A549 (cell line): ENCODE measurements around the gene CENPV. TPM values are rescaled to one million over a fixed set of nuclear protein-coding genes. Genes with fewer than 3 reads are reported as not detected.

Experiments
- ATAC-seq, 2 experiments: fragments of 200-7000 bp in 1 of 2; fragments of >200 bp in 1 of 2; cut with Nextera tagmentation in 1 of 2; cut with Tn5 transposase in 1 of 2; 3 replicates each; pipeline versions ENCODE4 v1.8.0 to v1.9.1; 2018 to 2020; ENCODE audit warnings: mild to moderate bottlenecking in 1 of 2, moderate library complexity in 1 of 2
- CTCF ChIA-PET: fragments of 300-600 bp; sonication (Branson Sonifier 250); formaldehyde crosslinking; extraction: SDS; loops from one replicate; lab custom pipeline; 2021; ENCODE audit warnings: antibody characterized with exemption, inconsistent platforms; lab: Yijun Ruan, JAX
- POLR2A ChIA-PET: fragments of 350-600 bp; formaldehyde crosslinking; extraction: SDS; loops from one replicate; lab custom pipeline; 2021; ENCODE audit warnings: antibody characterized with exemption, inconsistent platforms; lab: Yijun Ruan, JAX
- DNase-seq, 2 experiments: peaks; one replicate each; pipeline versions ENCODE4 v3.0.0 to v3.0.0-alpha.2; 2011 to 2016; ENCODE audit warnings: low read depth in 1 of 2, low spot score in 1 of 2
- FAIRE-seq: peaks from 2 replicates; lab custom pipeline; 2011; peaks lifted over from hg19 to GRCh38; lab: Jason Lieb, UNC
- H3K27ac ChIP-seq, 2 experiments: fragments of >200 bp; sonication (Bioruptor Twin); formaldehyde crosslinking; 3 replicates each; pipeline ENCODE4 v1.5.1; 2016 to 2017
- H3K4me1 ChIP-seq: fragments of >200 bp; sonication (Bioruptor Twin); formaldehyde crosslinking; 3 replicates; pipeline ENCODE4 v1.6.1; 2016
- H3K4me2 ChIP-seq: fragments of >200 bp; sonication (Bioruptor Twin); formaldehyde crosslinking; 3 replicates; pipeline ENCODE4 v1.6.1; 2016
- H3K4me3 ChIP-seq: fragments of >200 bp; sonication (Bioruptor Twin); formaldehyde crosslinking; 3 replicates; pipeline ENCODE4 v1.5.1; 2016
- H3K9me3 ChIP-seq: fragments of >200 bp; sonication (Bioruptor Twin); formaldehyde crosslinking; 3 replicates; pipeline ENCODE4 v1.6.1; 2016
- CHD2 ChIP-seq: fragments of 150-350 bp; IDR thresholded peaks from 2 replicates; pipeline ENCODE4 v1.6.1; 2014; ENCODE audit warnings: low read length; ENCODE audit not compliant: partially characterized antibody
- FOSB ChIP-seq: fragments of 250-450 bp; sonication (Bioruptor Pico); IDR thresholded peaks from 2 replicates; pipeline ENCODE4 v1.5.0; 2020; ENCODE audit warnings: mild to moderate bottlenecking, moderate library complexity
- HOXA7 ChIP-seq: fragments of 250-450 bp; sonication (Bioruptor Pico); IDR thresholded peaks from 2 replicates; pipeline ENCODE4 v1.5.0; 2020; ENCODE audit warnings: mild to moderate bottlenecking, moderate library complexity
- KDM5A ChIP-seq: fragments of 200-600 bp; sonication (generic); IDR thresholded peaks from 2 replicates; pipeline ENCODE4 v1.6.1; 2016; ENCODE audit warnings: antibody characterized with exemption, mild to moderate bottlenecking
- NFE2L2 ChIP-seq: fragments of 150-350 bp; conservative IDR thresholded peaks from 2 replicates; pipeline ENCODE4 v1.6.1; 2014; ENCODE audit warnings: low read length
- PHF8 ChIP-seq: fragments of 200-600 bp; sonication (generic); IDR thresholded peaks from 2 replicates; pipeline ENCODE4 v1.6.1; 2016; ENCODE audit warnings: low read depth, mild to moderate bottlenecking, antibody characterized with exemption, moderate library complexity, borderline replicate concordance
- RARB ChIP-seq: fragments of 250-450 bp; sonication (Bioruptor Pico); IDR thresholded peaks from 2 replicates; pipeline ENCODE4 v1.8.0; 2021; ENCODE audit warnings: mild to moderate bottlenecking, moderate library complexity
- RFX5 ChIP-seq: fragments of 450-650 bp; IDR thresholded peaks from 2 replicates; pipeline ENCODE4 v1.7.1; 2014; ENCODE audit warnings: antibody characterized with exemption, mild to moderate bottlenecking, moderate library complexity
- ZC3H11A ChIP-seq: fragments of 450-650 bp; IDR thresholded peaks from 2 replicates; pipeline ENCODE4 v1.6.1; 2014; ENCODE audit warnings: antibody characterized with exemption, mild to moderate bottlenecking
- ZNF302 ChIP-seq: fragments of 250-450 bp; sonication (Bioruptor Pico); IDR thresholded peaks from 2 replicates; pipeline ENCODE4 v1.9.0; 2021; ENCODE audit warnings: inconsistent platforms, mild to moderate bottlenecking, moderate library complexity
- ZSCAN20 ChIP-seq: fragments of 250-450 bp; sonication (Bioruptor Pico); IDR thresholded peaks from 2 replicates; pipeline ENCODE4 v1.8.0; 2022; ENCODE audit warnings: mild to moderate bottlenecking, moderate library complexity
- WGBS: methylation state at CpG from one replicate; pipeline ENCODE4 v1.1.6; 2017; ENCODE audit errors: missing lambda C conversion rate; 5-methylcytosine and 5-hydroxymethylcytosine counted together
- polyA plus RNA-seq, 4 experiments: library from polyadenylated mRNA; depleted of rRNA in 3 of 4; stranded (reverse); fragments of >200 nt; fragmentation: RNase III in 1 of 4; extraction: RNeasy Plus Mini Kit Qiagen cat#74134 plus additional on column Dnase treatment in 1 of 4; gene quantifications; 2 replicates in 3 of 4; 3 replicates in 1 of 4; pipeline ENCODE4 v1.2.3, GENCODE V29; 2011 to 2017
- TF ChIP-seq, protein P1 (sequence below): IDR thresholded peaks from 2 replicates; pipeline ENCODE4 v1.6.1; 2012
- TF ChIP-seq, protein P2 (sequence below): fragments of 250-450 bp; sonication (Bioruptor Pico); IDR thresholded peaks from 2 replicates; pipeline ENCODE4 v1.5.0; 2020; ENCODE audit warnings: low read depth, mild to moderate bottlenecking, moderate library complexity
- TF ChIP-seq, protein P3 (sequence below): fragments of 200-600 bp; sonication (generic); IDR thresholded peaks from 2 replicates; pipeline ENCODE4 v1.6.1; 2016; ENCODE audit warnings: antibody characterized with exemption, mild to moderate bottlenecking, moderate library complexity
- TF ChIP-seq, protein P4 (sequence below): fragments of 250-450 bp; sonication (Bioruptor Pico); IDR thresholded peaks from 2 replicates; pipeline ENCODE4 v1.5.0; 2021; ENCODE audit warnings: mild to moderate bottlenecking, moderate library complexity, borderline replicate concordance
- TF ChIP-seq, protein P5 (sequence below): IDR thresholded peaks from 2 replicates; pipeline ENCODE4 v1.6.1; 2012
- TF ChIP-seq, protein P6 (sequence below): fragments of >200 bp; sonication (Bioruptor Twin); formaldehyde crosslinking; IDR thresholded peaks from 3 replicates; pipeline ENCODE4 v1.5.1; 2016

The CENPV gene
- polyA plus RNA-seq, 2 of the 4 experiments (the other 2 are of a cell fraction): 112 to 202 TPM

DNA sequence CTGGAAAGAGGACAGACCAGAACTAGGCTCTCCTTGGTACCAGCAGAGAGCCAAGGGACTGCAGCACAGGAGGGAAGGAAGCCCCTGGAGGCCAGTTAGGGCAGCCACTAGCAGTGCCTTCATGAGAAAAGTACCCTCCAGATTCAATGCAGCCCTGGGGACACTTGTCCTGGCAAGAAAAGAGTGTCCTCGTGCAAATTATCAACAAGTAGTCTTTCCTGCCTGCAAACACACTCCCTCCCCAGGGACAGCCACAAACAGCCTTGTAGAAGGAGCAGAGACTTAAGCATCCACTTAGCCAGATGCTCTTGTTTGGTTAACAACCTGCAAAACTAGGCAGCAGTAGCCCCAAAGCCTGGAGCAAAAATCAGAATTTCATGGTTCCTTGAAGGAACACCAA lies 24.3 kb downstream of the CENPV start (continued):
- TF ChIP-seq CHD2: no peak
- TF ChIP-seq, protein P1, sequence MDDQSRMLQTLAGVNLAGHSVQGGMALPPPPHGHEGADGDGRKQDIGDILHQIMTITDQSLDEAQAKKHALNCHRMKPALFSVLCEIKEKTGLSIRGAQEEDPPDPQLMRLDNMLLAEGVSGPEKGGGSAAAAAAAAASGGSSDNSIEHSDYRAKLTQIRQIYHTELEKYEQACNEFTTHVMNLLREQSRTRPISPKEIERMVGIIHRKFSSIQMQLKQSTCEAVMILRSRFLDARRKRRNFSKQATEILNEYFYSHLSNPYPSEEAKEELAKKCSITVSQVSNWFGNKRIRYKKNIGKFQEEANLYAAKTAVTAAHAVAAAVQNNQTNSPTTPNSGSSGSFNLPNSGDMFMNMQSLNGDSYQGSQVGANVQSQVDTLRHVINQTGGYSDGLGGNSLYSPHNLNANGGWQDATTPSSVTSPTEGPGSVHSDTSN: no peak
- TF ChIP-seq ZNF302 (CRISPR knock-in tag): no peak
- no peak for TF ChIP-seq RARB (CRISPR knock-in tag)
- TF ChIP-seq RFX5: no peak
- no peak for TF ChIP-seq HOXA7

DNA sequence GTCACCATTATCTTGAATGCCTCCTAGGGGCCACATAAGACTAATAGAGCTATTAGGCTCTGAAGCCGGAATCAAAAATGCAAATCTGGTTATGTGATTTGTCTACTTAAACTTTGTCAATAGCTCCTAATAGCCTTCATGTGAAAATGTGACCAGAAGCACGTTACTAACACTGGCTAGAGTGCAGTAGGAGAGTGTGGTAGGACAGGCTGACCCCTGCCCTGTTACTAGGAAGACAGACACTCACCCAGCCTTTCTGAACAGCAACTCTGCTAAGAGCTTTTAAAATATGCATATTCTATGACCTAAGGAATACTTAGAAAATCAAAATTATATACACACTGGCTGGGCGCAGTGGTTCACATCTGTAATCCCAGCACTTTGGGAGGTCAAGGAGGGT lies 26.3 kb downstream of the CENPV start:
- no peak for ATAC-seq
- no peak for FAIRE-seq
- TF ChIP-seq, protein P2, sequence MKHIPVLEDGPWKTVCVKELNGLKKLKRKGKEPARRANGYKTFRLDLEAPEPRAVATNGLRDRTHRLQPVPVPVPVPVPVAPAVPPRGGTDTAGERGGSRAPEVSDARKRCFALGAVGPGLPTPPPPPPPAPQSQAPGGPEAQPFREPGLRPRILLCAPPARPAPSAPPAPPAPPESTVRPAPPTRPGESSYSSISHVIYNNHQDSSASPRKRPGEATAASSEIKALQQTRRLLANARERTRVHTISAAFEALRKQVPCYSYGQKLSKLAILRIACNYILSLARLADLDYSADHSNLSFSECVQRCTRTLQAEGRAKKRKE (CRISPR knock-in tag): no peak
- no peak for TF ChIP-seq CHD2
- TF ChIP-seq, protein P3, sequence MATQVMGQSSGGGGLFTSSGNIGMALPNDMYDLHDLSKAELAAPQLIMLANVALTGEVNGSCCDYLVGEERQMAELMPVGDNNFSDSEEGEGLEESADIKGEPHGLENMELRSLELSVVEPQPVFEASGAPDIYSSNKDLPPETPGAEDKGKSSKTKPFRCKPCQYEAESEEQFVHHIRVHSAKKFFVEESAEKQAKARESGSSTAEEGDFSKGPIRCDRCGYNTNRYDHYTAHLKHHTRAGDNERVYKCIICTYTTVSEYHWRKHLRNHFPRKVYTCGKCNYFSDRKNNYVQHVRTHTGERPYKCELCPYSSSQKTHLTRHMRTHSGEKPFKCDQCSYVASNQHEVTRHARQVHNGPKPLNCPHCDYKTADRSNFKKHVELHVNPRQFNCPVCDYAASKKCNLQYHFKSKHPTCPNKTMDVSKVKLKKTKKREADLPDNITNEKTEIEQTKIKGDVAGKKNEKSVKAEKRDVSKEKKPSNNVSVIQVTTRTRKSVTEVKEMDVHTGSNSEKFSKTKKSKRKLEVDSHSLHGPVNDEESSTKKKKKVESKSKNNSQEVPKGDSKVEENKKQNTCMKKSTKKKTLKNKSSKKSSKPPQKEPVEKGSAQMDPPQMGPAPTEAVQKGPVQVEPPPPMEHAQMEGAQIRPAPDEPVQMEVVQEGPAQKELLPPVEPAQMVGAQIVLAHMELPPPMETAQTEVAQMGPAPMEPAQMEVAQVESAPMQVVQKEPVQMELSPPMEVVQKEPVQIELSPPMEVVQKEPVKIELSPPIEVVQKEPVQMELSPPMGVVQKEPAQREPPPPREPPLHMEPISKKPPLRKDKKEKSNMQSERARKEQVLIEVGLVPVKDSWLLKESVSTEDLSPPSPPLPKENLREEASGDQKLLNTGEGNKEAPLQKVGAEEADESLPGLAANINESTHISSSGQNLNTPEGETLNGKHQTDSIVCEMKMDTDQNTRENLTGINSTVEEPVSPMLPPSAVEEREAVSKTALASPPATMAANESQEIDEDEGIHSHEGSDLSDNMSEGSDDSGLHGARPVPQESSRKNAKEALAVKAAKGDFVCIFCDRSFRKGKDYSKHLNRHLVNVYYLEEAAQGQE: no peak
- TF ChIP-seq, protein P4, sequence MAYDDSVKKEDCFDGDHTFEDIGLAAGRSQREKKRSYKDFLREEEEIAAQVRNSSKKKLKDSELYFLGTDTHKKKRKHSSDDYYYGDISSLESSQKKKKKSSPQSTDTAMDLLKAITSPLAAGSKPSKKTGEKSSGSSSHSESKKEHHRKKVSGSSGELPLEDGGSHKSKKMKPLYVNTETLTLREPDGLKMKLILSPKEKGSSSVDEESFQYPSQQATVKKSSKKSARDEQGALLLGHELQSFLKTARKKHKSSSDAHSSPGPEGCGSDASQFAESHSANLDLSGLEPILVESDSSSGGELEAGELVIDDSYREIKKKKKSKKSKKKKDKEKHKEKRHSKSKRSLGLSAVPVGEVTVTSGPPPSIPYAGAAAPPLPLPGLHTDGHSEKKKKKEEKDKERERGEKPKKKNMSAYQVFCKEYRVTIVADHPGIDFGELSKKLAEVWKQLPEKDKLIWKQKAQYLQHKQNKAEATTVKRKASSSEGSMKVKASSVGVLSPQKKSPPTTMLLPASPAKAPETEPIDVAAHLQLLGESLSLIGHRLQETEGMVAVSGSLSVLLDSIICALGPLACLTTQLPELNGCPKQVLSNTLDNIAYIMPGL: no peak
- no peak for TF ChIP-seq PHF8
- TF ChIP-seq NFE2L2: no peak
- TF ChIP-seq, protein P5, sequence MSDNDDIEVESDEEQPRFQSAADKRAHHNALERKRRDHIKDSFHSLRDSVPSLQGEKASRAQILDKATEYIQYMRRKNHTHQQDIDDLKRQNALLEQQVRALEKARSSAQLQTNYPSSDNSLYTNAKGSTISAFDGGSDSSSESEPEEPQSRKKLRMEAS: no peak
- TF ChIP-seq FOSB (CRISPR knock-in tag): no peak
- no peak for TF ChIP-seq KDM5A
- TF ChIP-seq, protein P6, sequence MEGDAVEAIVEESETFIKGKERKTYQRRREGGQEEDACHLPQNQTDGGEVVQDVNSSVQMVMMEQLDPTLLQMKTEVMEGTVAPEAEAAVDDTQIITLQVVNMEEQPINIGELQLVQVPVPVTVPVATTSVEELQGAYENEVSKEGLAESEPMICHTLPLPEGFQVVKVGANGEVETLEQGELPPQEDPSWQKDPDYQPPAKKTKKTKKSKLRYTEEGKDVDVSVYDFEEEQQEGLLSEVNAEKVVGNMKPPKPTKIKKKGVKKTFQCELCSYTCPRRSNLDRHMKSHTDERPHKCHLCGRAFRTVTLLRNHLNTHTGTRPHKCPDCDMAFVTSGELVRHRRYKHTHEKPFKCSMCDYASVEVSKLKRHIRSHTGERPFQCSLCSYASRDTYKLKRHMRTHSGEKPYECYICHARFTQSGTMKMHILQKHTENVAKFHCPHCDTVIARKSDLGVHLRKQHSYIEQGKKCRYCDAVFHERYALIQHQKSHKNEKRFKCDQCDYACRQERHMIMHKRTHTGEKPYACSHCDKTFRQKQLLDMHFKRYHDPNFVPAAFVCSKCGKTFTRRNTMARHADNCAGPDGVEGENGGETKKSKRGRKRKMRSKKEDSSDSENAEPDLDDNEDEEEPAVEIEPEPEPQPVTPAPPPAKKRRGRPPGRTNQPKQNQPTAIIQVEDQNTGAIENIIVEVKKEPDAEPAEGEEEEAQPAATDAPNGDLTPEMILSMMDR: no peak
- TF ChIP-seq ZSCAN20 (CRISPR knock-in tag): no peak
- TF ChIP-seq ZNF302 (CRISPR knock-in tag): no peak
- no peak for TF ChIP-seq ZC3H11A
- WGBS: 91% methylated on average over 3 of the region's 3 CpGs
- ChIA-PET CTCF (interaction anchor here (0.6 to 6.0 kb wide), 10 partner anchors 11 to 263 kb away, joined by 3 to 58 read pairs (median 8); partner anchors contain the start of gene CENPV), POLR2A (interaction anchor here (0.6 kb wide), 1 partner anchor 61 kb away, joined by 3 read pairs; no protein-coding TSS in a partner anchor)
- no peak overlapping the region for H3K27ac ChIP-seq
- no peak for DNase-seq
- no peak overlapping the region for H3K4me3 ChIP-seq
- H3K4me2 ChIP-seq: no peak overlapping the region
- peaks cover 28% of the 10 kb centered on the region for H3K4me1 ChIP-seq
- no peaks in the 10 kb centered on the region for H3K9me3 ChIP-seq
